Endothelial cell of umbilical vein (primary cell): ENCODE data around the gene GGT6. TPM values are rescaled to one million over a fixed set of nuclear protein-coding genes. Genes with fewer than 3 reads are reported as not detected.

ENCODE experiments used
- BruUV-seq: library from RNA; stranded (reverse); fragments of 400-500 nt; replicated peaks from 2 replicates; lab custom pipeline; 2021; lab: Mats Ljungman, UMichigan
- CTCF ChIA-PET: fragments of 300-600, 350-600 bp; sonication (Branson Sonifier 250); formaldehyde crosslinking; loops from one replicate; lab custom pipeline; 2021; ENCODE audit warnings: antibody characterized with exemption, inconsistent platforms; lab: Charles Lee
- POLR2A ChIA-PET: fragments of 300-600, 350-600 bp; sonication (Branson Sonifier 250); formaldehyde crosslinking; loops from one replicate; lab custom pipeline; 2021; ENCODE audit warnings: antibody characterized with exemption, inconsistent platforms; lab: Charles Lee
- DNase-seq: peaks from one replicate; pipeline ENCODE4 v3.0.0-alpha.2; 2011; ENCODE audit warnings: low read depth, low spot score
- FAIRE-seq: peaks from 2 replicates; lab custom pipeline; 2011; peaks lifted over from hg19 to GRCh38; lab: Jason Lieb, UNC
- H2AFZ ChIP-seq: 2 replicates; pipeline ENCODE4 v1.6.0; 2012; ENCODE audit warnings: low read depth, low read length, control low read depth, inconsistent platforms
- H3K27ac ChIP-seq: 2 replicates; pipeline ENCODE4 v1.5.1; 2011; ENCODE audit warnings: low read depth, mild to moderate bottlenecking, control low read depth, low read length, moderate library complexity; ENCODE audit not compliant: insufficient read depth
- H3K27me3 ChIP-seq, 2 experiments: 2 replicates each; pipeline versions ENCODE4 v1.6.0 to v1.6.1; 2011; ENCODE audit warnings: low read length in 2 of 2, mixed read lengths in 1 of 2; ENCODE audit not compliant: control insufficient read depth in 2 of 2, insufficient read depth in 2 of 2
- H3K36me3 ChIP-seq, 2 experiments: 2 replicates in 1 of 2; 3 replicates in 1 of 2; pipeline ENCODE4 v1.5.1; 2011; ENCODE audit warnings: low read length in 2 of 2, mild to moderate bottlenecking in 1 of 2, moderate library complexity in 1 of 2; ENCODE audit not compliant: control insufficient read depth in 2 of 2, insufficient read depth in 2 of 2; ENCODE audit errors: extremely low read depth in 1 of 2
- H3K4me1 ChIP-seq: 3 replicates; pipeline ENCODE4 v1.5.1; 2011; ENCODE audit warnings: mild to moderate bottlenecking, low read length; ENCODE audit not compliant: control insufficient read depth, insufficient read depth; ENCODE audit errors: extremely low read depth
- H3K4me2 ChIP-seq: 2 replicates; pipeline ENCODE4 v1.6.1; 2011; ENCODE audit warnings: low read length, control low read depth, mixed read lengths; ENCODE audit not compliant: insufficient read depth
- H3K4me3 ChIP-seq, 3 experiments: fragments of 200-600 bp in 1 of 3; sonication (generic), shearing (Covaris generic) in 1 of 3; replicated peaks in 1 of 3; 2 replicates each; pipeline ENCODE4 v1.5.1; 2011 to 2016; ENCODE audit warnings: control low read depth in 3 of 3, low read length in 3 of 3, mild to moderate bottlenecking in 2 of 3, inconsistent platforms in 1 of 3, low read depth in 1 of 3, moderate library complexity in 1 of 3; ENCODE audit not compliant: insufficient read depth in 1 of 3
- H3K79me2 ChIP-seq: 2 replicates; pipeline ENCODE4 v1.6.0; 2012; ENCODE audit warnings: low read length, inconsistent platforms; ENCODE audit not compliant: control insufficient read depth, insufficient read depth
- H3K9ac ChIP-seq: replicated peaks from 2 replicates; pipeline ENCODE3; 2011; ENCODE audit warnings: low read length, control low read depth; ENCODE audit not compliant: insufficient read depth; ENCODE audit errors: extremely low read depth
- H3K9me1 ChIP-seq: replicated peaks from 3 replicates; pipeline ENCODE4 v1.6.0; 2011; ENCODE audit warnings: mild to moderate bottlenecking, low read length; ENCODE audit not compliant: control insufficient read depth, insufficient read depth; ENCODE audit errors: extremely low read depth
- H3K9me3 ChIP-seq: replicated peaks from 2 replicates; pipeline ENCODE4 v1.5.1; 2012; ENCODE audit warnings: low read length, inconsistent platforms; ENCODE audit not compliant: control insufficient read depth, insufficient read depth
- H4K20me1 ChIP-seq: replicated peaks from 2 replicates; pipeline ENCODE3; 2011; ENCODE audit warnings: mild to moderate bottlenecking, low read length; ENCODE audit not compliant: control insufficient read depth, insufficient read depth; ENCODE audit errors: extremely low read depth
- EZH2 ChIP-seq: IDR thresholded peaks from 2 replicates; pipeline ENCODE4 v1.6.1; 2012; ENCODE audit warnings: borderline replicate concordance, low read depth, mild to moderate bottlenecking, moderate library complexity, low read length, inconsistent platforms; ENCODE audit not compliant: severe bottlenecking
- FOS ChIP-seq: IDR thresholded peaks from 2 replicates; pipeline ENCODE4 v1.6.1; 2011; ENCODE audit warnings: mild to moderate bottlenecking, low read length, moderate library complexity, borderline replicate concordance; ENCODE audit not compliant: insufficient read depth
- GATA2 ChIP-seq: IDR thresholded peaks from 2 replicates; pipeline ENCODE4 v1.7.0; 2011; ENCODE audit warnings: low read depth, mild to moderate bottlenecking, moderate library complexity, mixed read lengths, low read length; ENCODE audit not compliant: insufficient read length, insufficient read depth
- JUN ChIP-seq: IDR thresholded peaks from 2 replicates; pipeline ENCODE4 v1.6.1; 2011; ENCODE audit warnings: borderline replicate concordance, low read depth; ENCODE audit not compliant: insufficient read length, insufficient read depth
- MYC ChIP-seq: IDR thresholded peaks from one replicate; pipeline ENCODE4 v1.6.1; 2011; ENCODE audit warnings: mild to moderate bottlenecking, low read depth, low read length
- POLR2A ChIP-seq: IDR thresholded peaks from 2 replicates; pipeline ENCODE4 v1.6.1; 2012; ENCODE audit warnings: low read depth, mild to moderate bottlenecking, control low read depth, low read length
- POLR2AphosphoS5 ChIP-seq: IDR thresholded peaks from 2 replicates; pipeline ENCODE4 v1.6.1; 2012; ENCODE audit warnings: low read depth, mild to moderate bottlenecking, control low read depth, low read length, moderate library complexity; ENCODE audit not compliant: insufficient read depth
- dilution Hi-C: fragments of 300-500 bp; cut with MboI; formaldehyde crosslinking; loops from one replicate; pipeline ENCODE4 v1.15.0; 2019; ENCODE audit warnings: low sequenced_read_pairs; ENCODE audit not compliant: extremely low pct_ligation_motif_present
- intact Hi-C: fragments of 100-400 bp; cut with micrococcal nuclease; formaldehyde crosslinking; loops from one replicate; pipeline ENCODE4 v1.10.0; 2022
- polyA plus RNA-seq, 4 experiments: library from polyadenylated mRNA; depleted of rRNA in 3 of 4; stranded (reverse) in 3 of 4; unstranded in 1 of 4; fragments of >200 nt; gene quantifications; 2 replicates each; pipeline versions ENCODE4 v1.2.1 to v1.2.3, GENCODE V29; 2011 to 2012; ENCODE audit warnings: missing spikeins in 1 of 4
- total RNA-seq: library from RNA; stranded (reverse); gene quantifications from 2 replicates; pipeline ENCODE4 v1.2.3, GENCODE V29; 2021
- TF ChIP-seq, protein P1 (sequence below), 2 donors: IDR thresholded peaks; 1 replicate in 1 of 2; 2 replicates in 1 of 2; pipeline ENCODE4 v1.5.1; 2011; ENCODE audit warnings: low read length in 2 of 2, mild to moderate bottlenecking in 2 of 2, moderate library complexity in 2 of 2, control low read depth in 1 of 2, inconsistent platforms in 1 of 2, low read depth in 1 of 2; ENCODE audit not compliant: insufficient read depth in 1 of 2; ENCODE audit errors: extremely low read depth in 1 of 2
- TF ChIP-seq, protein P2 (sequence below): IDR thresholded peaks from 2 replicates; pipeline ENCODE4 v1.6.1; 2011; ENCODE audit not compliant: insufficient read depth, insufficient read length

Gene GGT6
- total and polyA plus RNA-seq, 2 donors (not counting 3 experiments of a cell fraction or from before 2014, with no cell fraction given): not detected

DNA sequence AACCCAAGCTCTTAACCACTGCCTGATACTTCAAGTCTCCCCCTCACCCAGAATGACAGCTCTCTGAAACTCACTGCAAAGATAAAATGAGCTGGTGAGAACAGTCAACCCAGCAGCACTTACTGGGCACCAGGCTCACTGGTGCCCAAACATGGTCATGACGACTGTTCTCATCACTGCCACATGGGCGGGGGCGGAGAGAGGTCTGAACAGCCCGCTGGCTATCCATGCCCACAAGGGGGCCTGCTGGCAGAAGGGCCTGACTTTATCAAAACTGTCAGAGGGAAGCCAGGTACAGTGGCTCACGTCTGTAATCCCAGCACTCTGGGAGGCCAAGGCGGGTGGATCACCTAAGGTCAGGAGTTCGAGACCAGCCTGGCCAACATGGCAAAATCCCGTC lies 9.2 kb downstream of the GGT6 start:
- dilution Hi-C loops: no loop called here

DNA sequence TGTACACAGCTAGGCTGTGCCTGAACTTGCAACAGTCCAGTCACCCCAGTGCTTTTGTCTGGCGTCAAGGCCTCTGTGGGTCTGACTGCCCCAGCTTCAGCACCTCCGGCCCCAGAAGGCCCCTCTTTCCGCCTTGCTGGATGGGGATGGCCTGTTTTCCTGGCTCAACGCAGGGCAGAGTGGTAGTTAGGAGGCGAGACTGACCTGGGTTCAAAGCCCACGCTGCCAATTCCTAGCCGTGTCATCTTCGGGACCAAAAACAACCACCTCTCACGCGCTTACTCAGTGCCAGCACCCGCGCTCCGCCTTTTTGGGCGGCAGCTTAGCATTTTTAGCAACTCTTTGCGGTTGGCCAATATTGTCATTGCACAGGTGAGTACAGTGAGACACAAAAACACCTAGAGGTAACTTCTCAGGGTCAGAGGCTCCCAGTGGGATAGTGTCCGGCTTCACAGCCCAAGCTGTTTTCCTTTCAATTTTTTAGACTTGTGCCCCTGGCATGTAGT lies 9.8 kb downstream of the GGT6 start:
- Histone ChIP-seq H3K36me3 (peaks cover 5 to 32% of the 10 kb centered on the region in 2 experiments), H4K20me1 (no peaks in the 10 kb centered on the region), H2AFZ (no peak overlapping the region), H3K9me1 (no peaks in the 10 kb centered on the region), H3K4me3 (no peak overlapping the region), H3K79me2 (peaks cover 20% of the 10 kb centered on the region), H3K9me3 (no peaks in the 10 kb centered on the region), H3K4me1 (peaks cover 14% of the 10 kb centered on the region), H3K27me3 (no peaks in the 10 kb centered on the region), H3K4me2 (no peak overlapping the region), H3K27ac (no peak overlapping the region), H3K9ac (no peak overlapping the region)
- DNase-seq (no peak), FAIRE-seq (no peak)
- no TSS peak for BruUV-seq
- dilution Hi-C loops (no loop called here), intact Hi-C loops (no loop called here)
- ChIA-PET CTCF (interaction anchor here (0.6 to 2.2 kb wide), 4 partner anchors 12 to 49 kb away, joined by 3 to 8 read pairs (median 4); no protein-coding TSS in a partner anchor), POLR2A (no interaction called here)
- TF ChIP-seq POLR2A (no peak), GATA2 (no peak), POLR2AphosphoS5 (no peak), JUN (no peak), EZH2 (no peak), FOS (no peak), MYC (no peak)
- TF ChIP-seq, protein P1, sequence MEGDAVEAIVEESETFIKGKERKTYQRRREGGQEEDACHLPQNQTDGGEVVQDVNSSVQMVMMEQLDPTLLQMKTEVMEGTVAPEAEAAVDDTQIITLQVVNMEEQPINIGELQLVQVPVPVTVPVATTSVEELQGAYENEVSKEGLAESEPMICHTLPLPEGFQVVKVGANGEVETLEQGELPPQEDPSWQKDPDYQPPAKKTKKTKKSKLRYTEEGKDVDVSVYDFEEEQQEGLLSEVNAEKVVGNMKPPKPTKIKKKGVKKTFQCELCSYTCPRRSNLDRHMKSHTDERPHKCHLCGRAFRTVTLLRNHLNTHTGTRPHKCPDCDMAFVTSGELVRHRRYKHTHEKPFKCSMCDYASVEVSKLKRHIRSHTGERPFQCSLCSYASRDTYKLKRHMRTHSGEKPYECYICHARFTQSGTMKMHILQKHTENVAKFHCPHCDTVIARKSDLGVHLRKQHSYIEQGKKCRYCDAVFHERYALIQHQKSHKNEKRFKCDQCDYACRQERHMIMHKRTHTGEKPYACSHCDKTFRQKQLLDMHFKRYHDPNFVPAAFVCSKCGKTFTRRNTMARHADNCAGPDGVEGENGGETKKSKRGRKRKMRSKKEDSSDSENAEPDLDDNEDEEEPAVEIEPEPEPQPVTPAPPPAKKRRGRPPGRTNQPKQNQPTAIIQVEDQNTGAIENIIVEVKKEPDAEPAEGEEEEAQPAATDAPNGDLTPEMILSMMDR (IDR thresholded peaks at IDR 0.05; ENCODE audit: extremely low read depth in 1 of 2, insufficient read depth in 1 of 2, low read depth in 1 of 2, low read length in 2 of 2): no peak
- TF ChIP-seq, protein P2, sequence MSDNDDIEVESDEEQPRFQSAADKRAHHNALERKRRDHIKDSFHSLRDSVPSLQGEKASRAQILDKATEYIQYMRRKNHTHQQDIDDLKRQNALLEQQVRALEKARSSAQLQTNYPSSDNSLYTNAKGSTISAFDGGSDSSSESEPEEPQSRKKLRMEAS: no peak

More for the DNA sequence above, 9.2 kb downstream of the GGT6 start:
- H3K4me2 ChIP-seq: no peak overlapping the region
- intact Hi-C loops: no loop called here
- CTCF ChIA-PET: interaction anchor here (0.6 to 1.4 kb wide), 4 partner anchors 13 to 130 kb away, joined by 3 to 5 read pairs (median 4); no protein-coding TSS in a partner anchor
- no peaks in the 10 kb centered on the region for H4K20me1 ChIP-seq
- no peaks in the 10 kb centered on the region for H3K27me3 ChIP-seq
- H2AFZ ChIP-seq: no peak overlapping the region
- peaks cover 20% of the 10 kb centered on the region for H3K79me2 ChIP-seq
- no peak overlapping the region for H3K4me3 ChIP-seq
- no peaks in the 10 kb centered on the region for H3K9me1 ChIP-seq
- peaks cover 17% of the 10 kb centered on the region for H3K4me1 ChIP-seq
- peaks cover 5 to 32% of the 10 kb centered on the region in 2 experiments for H3K36me3 ChIP-seq
- POLR2A ChIA-PET: no interaction called here
- H3K9ac ChIP-seq: no peak overlapping the region
- no peak overlapping the region for H3K27ac ChIP-seq
- FAIRE-seq: no peak
- DNase-seq: no peak
- H3K9me3 ChIP-seq: no peaks in the 10 kb centered on the region
- BruUV-seq: no TSS peak
- no peak for TF ChIP-seq GATA2
- TF ChIP-seq POLR2A: no peak
- TF ChIP-seq, protein P1 (IDR thresholded peaks at IDR 0.05; ENCODE audit: extremely low read depth in 1 of 2, insufficient read depth in 1 of 2, low read depth in 1 of 2, low read length in 2 of 2): peak; percentile 9 to 23
- no peak for TF ChIP-seq MYC
- no peak for TF ChIP-seq POLR2AphosphoS5
